GM12878 (cell line): ENCODE results near the gene TEX261.

Experiments
- CTCF ChIP-seq, 3 experiments: IDR thresholded peaks in 2 of 3; conservative IDR thresholded peaks in 1 of 3; 2 replicates each; pipeline ENCODE4 v1.5.1; 2011; ENCODE audit warnings: low read depth in 3 of 3, low read length in 3 of 3, mild to moderate bottlenecking in 3 of 3, control low read depth in 2 of 3, moderate library complexity in 2 of 3, inconsistent platforms in 1 of 3, mixed read lengths in 1 of 3; ENCODE audit not compliant: control insufficient read depth in 2 of 3, insufficient read depth in 1 of 3; ENCODE audit errors: extremely low read depth in 1 of 3
- EP300 ChIP-seq, 2 experiments: fragments of 150-350 bp in 1 of 2; IDR thresholded peaks; 2 replicates each; pipeline ENCODE4 v1.6.1; 2011 to 2012; ENCODE audit warnings: low read depth in 2 of 2, low read length in 2 of 2, borderline replicate concordance in 1 of 2, improper control_type of control experiment in 1 of 2, inconsistent platforms in 1 of 2; ENCODE audit not compliant: control insufficient read depth in 1 of 2
- EZH2 ChIP-seq: IDR thresholded peaks from 2 replicates; pipeline ENCODE4 v1.6.1; 2012; ENCODE audit warnings: low read depth, mild to moderate bottlenecking, control low read depth, inconsistent platforms, low read length, borderline replicate concordance; ENCODE audit not compliant: control insufficient read depth
- FOXM1 ChIP-seq: IDR thresholded peaks from 2 replicates; pipeline ENCODE4 v1.6.1; 2012; ENCODE audit warnings: low read depth, mild to moderate bottlenecking, inconsistent platforms, low read length, moderate library complexity
- POLR2AphosphoS5 ChIP-seq: IDR thresholded peaks from 2 replicates; pipeline ENCODE4 v1.6.1; 2011; ENCODE audit warnings: mild to moderate bottlenecking, low read length, inconsistent platforms
- RFX5 ChIP-seq: IDR thresholded peaks from 2 replicates; pipeline ENCODE4 v1.6.1; 2011; ENCODE audit warnings: low read depth, low read length, improper control_type of control experiment
- TAF1 ChIP-seq: IDR thresholded peaks from 2 replicates; pipeline ENCODE4 v1.6.1; 2011; ENCODE audit warnings: mild to moderate bottlenecking, low read depth, low read length, borderline replicate concordance

GRCh38 chr2:70938586-70938950, 56.1 kb downstream of the TEX261 start:
- TF ChIP-seq CTCF (IDR thresholded peaks at IDR 0.05 in 2 of 3, conservative IDR thresholded peaks at IDR 0.05 in 1 of 3; ENCODE audit: control insufficient read depth in 2 of 3, extremely low read depth in 1 of 3, insufficient read depth in 1 of 3, low read depth in 3 of 3, low read length in 3 of 3) (no peak), EP300 (IDR thresholded peaks at IDR 0.05; ENCODE audit: borderline replicate concordance in 1 of 2, control insufficient read depth in 1 of 2, low read depth in 2 of 2, low read length in 2 of 2) (no peak), FOXM1 (no peak), EZH2 (no peak), POLR2AphosphoS5 (no peak), RFX5 (no peak), TAF1 (no peak)
